ENCODE measurements around the gene DNAI7. TPM values are rescaled to one million over a fixed set of nuclear protein-coding genes. Genes with fewer than 3 reads are reported as not detected.

Gene DNAI7
- total and polyA plus RNA-seq, 2 of the 13 experiments (the other 11 are each of a cell fraction or from before 2014, with no cell fraction given) = 0.04 to 0.25 TPM

DNA sequence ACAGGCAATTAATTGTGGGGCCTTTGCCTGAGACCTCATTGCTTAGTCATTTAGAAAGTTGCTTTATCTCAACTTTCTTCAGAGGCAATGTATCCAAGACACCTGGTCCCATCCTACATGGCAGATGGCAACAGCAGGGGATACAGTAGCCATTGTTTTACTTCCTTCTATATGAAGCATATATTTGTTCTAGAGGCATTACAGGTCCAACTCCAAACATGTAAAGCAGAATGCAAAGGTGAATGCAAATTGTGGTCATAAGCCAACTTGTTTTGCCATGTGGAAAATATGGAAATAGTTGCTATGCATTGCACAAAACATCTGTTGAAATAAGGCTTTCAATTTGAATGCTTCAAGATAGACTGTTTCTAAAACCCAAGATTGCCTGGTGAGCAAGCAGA lies 136.3 kb downstream of the DNAI7 start:
- CTCF ChIA-PET (ENCODE audit: low intra/inter-chr PET ratio, low total read pairs) = no interaction called here
- Histone ChIP-seq H3K4me1 (ENCODE audit: insufficient read depth, low read length) (no peaks in the 10 kb centered on the region), H3K4me2 (ENCODE audit: low read depth, low read length) (no peak overlapping the region), H3K4me3 (replicated peaks in 1 of 3; ENCODE audit: insufficient read depth in 1 of 3, low read depth in 2 of 3, low read length in 3 of 3) (no peak overlapping the region), H3K27ac (ENCODE audit: extremely low read length, insufficient read depth, low read length) (no peak overlapping the region), H3K9ac (ENCODE audit: insufficient read depth, low read depth, low read length) (no peak overlapping the region), H2AFZ (ENCODE audit: low read length) (no peak overlapping the region), H4K20me1 (ENCODE audit: insufficient read depth, low read length) (no peaks in the 10 kb centered on the region), H3K9me3 (ENCODE audit: low read length) (no peaks in the 10 kb centered on the region), H3K36me3 (replicated peaks in 1 of 2; ENCODE audit: control insufficient read depth in 1 of 2, insufficient read depth in 2 of 2, low read length in 2 of 2) (no peaks in the 10 kb centered on the region), H3K79me2 (ENCODE audit: insufficient read depth, low read length) (no peaks in the 10 kb centered on the region), H3K27me3 (ENCODE audit: control insufficient read depth in 1 of 2, insufficient read depth in 2 of 2, low read length in 2 of 2) (no peaks in the 10 kb centered on the region)
- POLR2A ChIA-PET = no interaction called here
- no peak for ATAC-seq
- no peak for FAIRE-seq
- in situ Hi-C loops (cut with HindIII; ENCODE audit: extremely low pct_ligation_motif_present, low pct_unique_long_range_greater_than_20kb) = no loop called here
- no peak for DNase-seq (ENCODE audit: low spot score)
- intact Hi-C loops (cut with micrococcal nuclease; ENCODE audit: unreplicated experiment) = no loop called here
- BruUV-seq (replicated peaks) = no TSS peak
- TF ChIP-seq ZNF230 (CRISPR knock-in tag; IDR thresholded peaks at IDR 0.05) (no peak), RNF219 (CRISPR knock-in tag; IDR thresholded peaks at IDR 0.05) (no peak), ZNF282 (IDR thresholded peaks at IDR 0.05; ENCODE audit: partially characterized antibody) (no peak), ZNF558 (CRISPR knock-in tag; IDR thresholded peaks at IDR 0.05; ENCODE audit: borderline replicate concordance) (no peak), HNRNPLL (IDR thresholded peaks at IDR 0.05; ENCODE audit: low read depth, low read length, poor library complexity, severe bottlenecking) (no peak), ZNF550 (CRISPR knock-in tag; IDR thresholded peaks at IDR 0.05; ENCODE audit: borderline replicate concordance) (no peak)
- TF ChIP-seq, protein P1, sequence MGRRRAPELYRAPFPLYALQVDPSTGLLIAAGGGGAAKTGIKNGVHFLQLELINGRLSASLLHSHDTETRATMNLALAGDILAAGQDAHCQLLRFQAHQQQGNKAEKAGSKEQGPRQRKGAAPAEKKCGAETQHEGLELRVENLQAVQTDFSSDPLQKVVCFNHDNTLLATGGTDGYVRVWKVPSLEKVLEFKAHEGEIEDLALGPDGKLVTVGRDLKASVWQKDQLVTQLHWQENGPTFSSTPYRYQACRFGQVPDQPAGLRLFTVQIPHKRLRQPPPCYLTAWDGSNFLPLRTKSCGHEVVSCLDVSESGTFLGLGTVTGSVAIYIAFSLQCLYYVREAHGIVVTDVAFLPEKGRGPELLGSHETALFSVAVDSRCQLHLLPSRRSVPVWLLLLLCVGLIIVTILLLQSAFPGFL (CRISPR knock-in tag; IDR thresholded peaks at IDR 0.05) = no peak

Other genes starting within 250 kb of the DNAI7 start
- gene BCAT1, start 246.1 kb downstream of the DNAI7 start, total RNA-seq (2016; rRNA removed; fragmentation: Illumina TruSeq; extraction: Trizol) = 75.5 and 142 TPM in 2 replicates
- 7.8 and 8.0 TPM in 2 replicates for gene BCAT1, start 246.1 kb downstream of the DNAI7 start, polyA plus RNA-seq (2011; rRNA removed)
- 7.0 and 9.3 TPM in 2 replicates for gene ETFRF1, start 77 bp upstream of the DNAI7 start, total RNA-seq (2016; rRNA removed; fragmentation: Illumina TruSeq; extraction: Trizol)
- 6.4 and 6.8 TPM in 2 replicates for gene ETFRF1, start 77 bp upstream of the DNAI7 start, polyA plus RNA-seq (2011; rRNA removed)
- 9.8 and 18.4 TPM in 2 replicates for gene KRAS, start 55.8 kb upstream of the DNAI7 start, total RNA-seq (2016; rRNA removed; fragmentation: Illumina TruSeq; extraction: Trizol)
- gene KRAS, start 55.8 kb upstream of the DNAI7 start, polyA plus RNA-seq (2011; rRNA removed) = 6.0 and 6.5 TPM in 2 replicates